Skeletal muscle tissue (tissue), 4 donors: ENCODE data around the gene SGK1. TPM values are rescaled to one million over a fixed set of nuclear protein-coding genes. Genes with fewer than 3 reads are reported as not detected.

ENCODE experiments used
- H3K27ac ChIP-seq: one replicate; pipeline ENCODE4 v1.7.0; 2013; ENCODE audit warnings: mild to moderate bottlenecking, low read depth, low read length, inconsistent platforms
- H3K27me3 ChIP-seq, 3 donors: one replicate each; pipeline ENCODE4 v1.7.0; 2013; ENCODE audit warnings: low read length in 3 of 3; ENCODE audit not compliant: control insufficient read depth in 3 of 3, insufficient read depth in 3 of 3
- H3K36me3 ChIP-seq, 3 donors: one replicate each; pipeline ENCODE4 v1.7.0; 2013; ENCODE audit warnings: low read length in 3 of 3; ENCODE audit not compliant: control insufficient read depth in 3 of 3, insufficient read depth in 3 of 3
- H3K4me1 ChIP-seq, 3 donors: one replicate each; pipeline ENCODE4 v1.7.0; 2013; ENCODE audit warnings: low read length in 3 of 3, mild to moderate bottlenecking in 3 of 3; ENCODE audit not compliant: control insufficient read depth in 3 of 3, insufficient read depth in 3 of 3
- H3K4me3 ChIP-seq, 3 donors: one replicate each; pipeline ENCODE4 v1.7.0; 2013; ENCODE audit warnings: low read length in 3 of 3
- H3K9ac ChIP-seq, 3 donors: one replicate each; pipeline ENCODE4 v1.7.0; 2013; ENCODE audit warnings: low read length in 3 of 3, mild to moderate bottlenecking in 3 of 3, moderate library complexity in 2 of 3, low read depth in 1 of 3
- H3K9me3 ChIP-seq, 3 donors: one replicate each; pipeline ENCODE4 v1.7.0; 2013; ENCODE audit warnings: low read length in 3 of 3; ENCODE audit not compliant: control insufficient read depth in 3 of 3
- total RNA-seq: library from RNA; depleted of rRNA; stranded (reverse); fragments of >200 nt; gene quantifications from one replicate; pipeline ENCODE4 v1.2.3, GENCODE V29; 2014
- donor health status: Osteomylitis.

The SGK1 gene
- total RNA-seq, 1 donor from 2014 or later = 74.1 TPM

DNA sequence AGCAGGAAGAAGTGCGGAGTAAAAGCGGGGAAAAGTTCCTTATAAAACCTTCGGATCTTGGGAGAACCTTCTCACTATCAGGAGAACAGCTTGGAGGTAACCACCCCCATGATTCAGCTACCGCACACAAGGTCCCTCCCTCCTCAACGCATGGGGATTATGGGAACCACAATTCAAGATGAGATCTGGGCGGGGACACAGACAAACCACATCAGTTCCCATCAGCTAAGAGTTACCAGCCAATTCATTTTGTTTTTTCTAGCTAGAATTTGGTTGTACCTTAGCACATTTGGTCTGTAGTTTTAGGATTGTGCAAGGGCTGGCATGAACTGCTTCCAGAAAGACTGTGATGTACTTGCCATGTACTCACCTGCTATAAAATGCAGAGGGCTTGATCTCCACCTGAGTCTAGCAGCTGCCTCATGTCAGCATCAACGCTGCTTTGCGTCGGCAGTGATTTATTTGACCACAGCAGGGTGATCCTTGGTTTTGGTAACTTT, 170.8 kb downstream of the SGK1 start:
- no peaks in the 10 kb centered on the region for H3K9me3 ChIP-seq
- no peak overlapping the region for H3K27ac ChIP-seq
- H3K27me3 ChIP-seq = no peaks in the 10 kb centered on the region
- no peaks in the 10 kb centered on the region for H3K36me3 ChIP-seq
- H3K9ac ChIP-seq = no peak overlapping the region
- no peak overlapping the region for H3K4me3 ChIP-seq
- H3K4me1 ChIP-seq = peaks cover 0 to 2% (median 0%) of the 10 kb centered on the region in 3 donors

DNA sequence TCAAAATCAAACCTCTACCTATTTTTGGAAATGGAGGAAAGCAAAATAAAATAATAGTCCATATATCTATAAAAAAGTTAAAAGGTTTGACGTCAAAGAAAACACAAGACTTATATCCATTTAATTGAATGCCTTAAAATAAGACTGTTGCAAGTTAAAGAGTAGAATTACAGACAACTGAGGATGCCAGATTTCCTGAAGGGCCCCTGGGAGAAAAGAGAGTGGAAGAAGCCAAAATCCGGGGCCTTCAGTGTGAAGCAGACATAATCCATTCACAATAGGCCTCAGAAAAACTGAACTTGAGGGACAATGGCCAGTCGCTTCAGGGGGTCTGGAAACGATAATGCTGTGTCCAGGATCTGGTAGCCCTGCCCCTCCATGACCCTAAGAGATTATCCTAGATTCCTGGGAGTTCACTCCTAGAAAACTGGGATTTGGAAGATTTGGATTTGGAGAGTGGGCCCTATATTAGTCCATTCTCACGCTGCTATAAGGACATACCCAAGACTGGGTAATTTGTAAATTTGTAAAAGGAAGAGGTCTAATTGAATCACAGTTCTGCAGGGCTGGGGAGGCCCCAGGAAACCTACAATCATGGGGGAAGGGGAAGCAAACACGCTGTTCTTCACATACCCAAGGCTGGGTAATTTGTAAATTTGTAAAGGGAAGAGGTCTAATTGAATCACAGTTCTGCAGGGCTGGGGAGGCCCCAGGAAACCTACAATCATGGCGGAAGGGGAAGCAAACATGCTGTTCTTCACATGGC, 171.5 kb downstream of the SGK1 start:
- Histone ChIP-seq H3K4me1 (peaks cover 0 to 2% (median 0%) of the 10 kb centered on the region in 3 donors), H3K27ac (no peak overlapping the region), H3K27me3 (no peaks in the 10 kb centered on the region), H3K9ac (no peak overlapping the region), H3K36me3 (no peaks in the 10 kb centered on the region), H3K4me3 (no peak overlapping the region), H3K9me3 (no peaks in the 10 kb centered on the region)

DNA sequence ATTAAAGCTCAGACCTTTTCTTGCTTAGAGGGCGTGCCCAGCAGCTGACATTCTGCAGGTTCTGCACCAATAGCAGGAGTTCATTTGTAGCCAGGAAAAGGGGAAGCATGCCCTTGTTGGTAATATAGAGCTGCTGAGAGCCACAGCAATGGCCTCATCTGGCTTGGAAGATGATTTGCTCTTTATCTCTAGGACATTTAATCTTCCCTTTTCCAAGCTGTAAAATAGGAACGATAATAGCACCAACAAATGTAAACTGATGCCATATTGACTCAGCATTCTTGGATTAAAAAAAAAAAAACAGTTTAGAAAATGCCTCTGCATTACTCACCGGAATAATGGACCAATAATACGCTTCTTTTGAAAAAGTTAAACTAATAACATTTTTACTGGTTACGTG, 172.1 kb downstream of the SGK1 start:
- Histone ChIP-seq H3K4me3 (no peak overlapping the region), H3K9ac (peak overlapping the region in 1 of 3 donors; percentile 10), H3K27ac (no peak overlapping the region), H3K4me1 (peaks cover 0 to 2% (median 0%) of the 10 kb centered on the region in 3 donors), H3K9me3 (no peaks in the 10 kb centered on the region), H3K27me3 (no peaks in the 10 kb centered on the region), H3K36me3 (no peaks in the 10 kb centered on the region)

DNA sequence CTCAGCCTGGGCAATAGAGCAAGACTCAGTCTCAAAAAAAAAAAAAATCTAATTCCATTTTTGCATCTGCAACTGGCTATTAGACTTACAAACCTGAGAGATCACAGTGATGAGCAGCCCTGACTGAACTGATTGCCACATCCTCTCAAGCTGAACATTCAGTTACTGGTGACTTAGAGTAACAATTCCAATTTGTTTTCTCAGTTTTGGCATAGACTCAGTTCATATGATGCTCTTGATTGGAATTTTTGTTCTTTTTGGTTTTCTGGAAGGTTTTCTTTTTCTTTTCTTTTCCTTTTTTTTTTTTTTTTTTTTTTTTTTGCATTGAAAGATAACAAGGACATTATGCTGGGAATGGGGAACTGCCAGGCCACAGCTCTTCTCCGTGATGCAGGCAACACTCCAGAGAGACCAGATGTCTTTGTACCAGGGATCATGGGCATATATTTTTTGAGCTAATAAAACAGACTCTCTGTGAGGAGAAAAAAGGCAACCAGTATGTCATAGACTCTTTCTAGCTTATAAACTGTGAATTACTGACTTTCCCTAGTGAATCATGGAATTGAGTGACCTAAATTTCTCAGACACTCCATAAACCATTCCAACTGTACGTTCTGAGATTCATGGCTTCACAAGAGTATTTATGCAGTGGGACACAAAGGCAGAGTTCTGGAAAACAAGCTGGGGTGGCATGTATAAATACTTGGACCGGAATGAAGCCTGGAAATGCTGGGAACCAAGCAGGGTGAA, 179.5 kb downstream of the SGK1 start:
- Histone ChIP-seq H3K9me3 (no peaks in the 10 kb centered on the region), H3K9ac (no peak overlapping the region), H3K27me3 (no peaks in the 10 kb centered on the region), H3K4me3 (no peak overlapping the region), H3K27ac (no peak overlapping the region), H3K4me1 (no peaks in the 10 kb centered on the region), H3K36me3 (no peaks in the 10 kb centered on the region)

DNA sequence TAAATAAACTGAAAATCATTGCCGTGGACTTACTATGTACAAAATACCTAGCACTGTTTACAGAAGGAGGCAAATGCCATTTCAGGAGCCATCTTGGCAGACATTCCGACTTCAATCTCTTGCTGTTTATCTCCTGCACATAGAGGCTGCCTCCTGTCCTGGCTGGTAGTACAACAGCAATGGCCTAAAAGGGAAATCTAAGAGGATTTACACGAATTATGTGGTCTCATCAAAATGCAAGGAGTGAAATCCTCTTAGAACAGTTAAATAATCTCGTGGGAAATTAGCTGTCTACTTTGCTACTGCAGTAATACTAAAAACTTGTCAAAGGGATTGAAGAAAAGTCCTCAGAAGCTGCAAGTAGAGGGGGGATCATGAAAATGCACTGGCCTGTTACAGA, 183.3 kb downstream of the SGK1 start:
- H3K4me1 ChIP-seq = no peaks in the 10 kb centered on the region
- H3K4me3 ChIP-seq = no peak overlapping the region
- no peaks in the 10 kb centered on the region for H3K36me3 ChIP-seq
- no peaks in the 10 kb centered on the region for H3K9me3 ChIP-seq
- H3K27ac ChIP-seq = no peak overlapping the region
- H3K9ac ChIP-seq = no peak overlapping the region
- H3K27me3 ChIP-seq = no peaks in the 10 kb centered on the region

DNA sequence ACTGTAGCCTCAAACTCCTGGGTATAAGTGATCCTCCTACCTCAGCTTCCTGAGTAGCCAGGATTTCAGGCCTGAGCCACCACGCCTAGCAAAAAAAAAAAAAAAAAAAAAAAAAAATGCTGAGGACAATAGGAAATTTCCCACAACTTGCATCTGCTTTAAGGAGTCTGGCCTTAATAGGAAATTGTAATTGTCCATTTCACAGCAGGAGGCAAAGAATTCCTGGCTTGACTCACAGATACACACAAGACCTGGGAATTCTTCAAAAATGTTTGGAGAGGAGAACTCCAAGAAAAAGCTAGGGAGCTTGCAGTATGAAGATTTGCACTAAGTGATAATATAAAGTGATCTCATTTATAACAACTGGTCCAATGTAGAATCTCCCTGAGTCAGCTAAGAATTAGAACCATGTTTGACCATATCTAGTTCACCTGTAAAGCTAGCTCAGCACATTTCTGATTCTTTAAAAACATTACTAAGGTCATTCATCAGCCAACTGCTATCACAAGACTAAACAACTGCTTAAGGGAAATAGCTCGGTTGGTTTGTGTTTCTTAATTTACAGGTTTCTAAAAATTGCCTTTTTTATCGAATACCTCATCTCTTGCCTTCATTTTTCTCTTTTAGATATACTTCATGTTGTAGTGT, 185.3 kb downstream of the SGK1 start:
- H3K4me1 ChIP-seq = no peaks in the 10 kb centered on the region
- no peaks in the 10 kb centered on the region for H3K9me3 ChIP-seq
- no peak overlapping the region for H3K27ac ChIP-seq

DNA sequence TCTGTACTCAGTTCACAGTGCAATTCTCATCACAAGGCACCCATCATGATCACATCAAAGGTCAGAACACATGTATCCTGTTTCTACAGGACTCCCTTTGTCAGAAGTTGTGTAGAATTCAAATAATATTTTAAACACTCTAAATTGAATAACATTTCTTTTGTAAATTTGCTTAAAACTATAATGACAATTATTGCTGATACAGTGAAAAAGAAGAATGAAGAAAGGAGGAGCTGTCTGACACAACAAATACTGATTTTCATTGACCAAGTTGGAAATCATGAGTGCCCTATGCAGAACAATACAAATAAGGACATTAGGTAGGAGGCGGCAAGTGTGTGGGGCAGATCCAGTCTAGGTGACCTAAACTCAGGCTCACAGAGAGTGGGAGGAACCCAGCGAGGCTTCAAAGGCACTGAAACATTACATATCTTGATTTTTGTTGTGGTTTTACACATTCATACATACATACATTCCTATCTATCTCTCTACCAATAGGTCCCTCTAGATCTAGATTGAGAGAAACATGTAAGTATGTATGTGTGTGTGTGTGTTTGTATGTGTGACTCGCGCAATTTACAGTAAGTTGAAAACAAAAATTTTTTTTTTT, 186.3 kb downstream of the SGK1 start:
- H3K9me3 ChIP-seq = no peaks in the 10 kb centered on the region
- H3K4me3 ChIP-seq = no peak overlapping the region
- H3K27ac ChIP-seq = no peak overlapping the region
- H3K27me3 ChIP-seq = no peaks in the 10 kb centered on the region
- no peaks in the 10 kb centered on the region for H3K4me1 ChIP-seq
- H3K9ac ChIP-seq = no peak overlapping the region
- no peaks in the 10 kb centered on the region for H3K36me3 ChIP-seq

More for the DNA sequence above, 185.3 kb downstream of the SGK1 start:
- Histone ChIP-seq H3K27me3 (no peaks in the 10 kb centered on the region), H3K9ac (no peak overlapping the region), H3K36me3 (no peaks in the 10 kb centered on the region), H3K4me3 (no peak overlapping the region)

DNA sequence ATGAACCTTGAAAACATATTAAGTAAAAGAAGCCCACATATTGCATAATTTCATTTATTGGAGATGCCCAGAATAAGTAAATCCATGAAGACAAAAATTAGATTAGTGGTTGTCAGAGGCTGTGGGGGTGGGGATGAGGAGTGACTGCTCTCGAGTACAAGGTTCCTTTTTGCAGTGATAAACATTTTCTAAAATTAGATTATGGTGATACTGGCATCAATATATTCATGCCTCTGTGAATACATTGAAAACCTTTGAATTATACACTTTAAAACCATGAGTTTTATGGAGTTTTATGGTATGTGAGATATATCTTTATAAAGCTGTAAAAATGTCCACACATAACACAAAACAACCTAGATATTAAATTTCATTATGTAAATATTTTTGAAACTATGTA, 189.8 kb downstream of the SGK1 start:
- Histone ChIP-seq H3K36me3 (no peaks in the 10 kb centered on the region), H3K9me3 (no peaks in the 10 kb centered on the region), H3K4me3 (no peak overlapping the region), H3K27me3 (no peaks in the 10 kb centered on the region), H3K9ac (no peak overlapping the region), H3K4me1 (no peaks in the 10 kb centered on the region), H3K27ac (no peak overlapping the region)

DNA sequence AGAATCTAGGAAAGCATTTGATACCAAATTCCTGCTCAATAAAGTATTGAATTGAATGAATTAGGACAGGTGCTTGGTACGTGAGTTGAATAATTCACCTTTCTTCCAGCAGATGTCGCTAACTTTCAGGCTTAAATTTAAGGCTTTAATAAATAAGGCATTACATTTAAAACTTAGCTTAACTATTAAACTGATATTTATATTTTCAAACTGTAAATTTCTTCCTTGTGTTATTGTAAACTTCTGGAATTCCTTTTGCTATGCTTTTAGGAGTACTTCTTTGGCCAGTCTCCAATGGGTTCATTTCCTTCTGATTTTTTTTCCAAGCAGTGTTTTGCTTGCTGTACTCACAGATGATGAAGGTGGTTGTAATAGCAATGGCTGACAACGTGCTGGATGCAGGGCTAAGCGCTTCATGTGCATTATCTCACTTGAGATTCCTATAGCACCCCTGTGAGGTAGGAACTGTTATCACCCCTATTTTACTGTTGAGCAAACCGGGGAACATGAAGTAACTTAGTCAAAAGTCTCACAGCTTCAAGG, 194.2 kb downstream of the SGK1 start:
- no peak overlapping the region for H3K9ac ChIP-seq
- H3K27me3 ChIP-seq = no peaks in the 10 kb centered on the region
- no peaks in the 10 kb centered on the region for H3K36me3 ChIP-seq
- no peaks in the 10 kb centered on the region for H3K4me1 ChIP-seq
- H3K4me3 ChIP-seq = no peak overlapping the region
- no peaks in the 10 kb centered on the region for H3K9me3 ChIP-seq
- H3K27ac ChIP-seq = no peak overlapping the region
